ENCODE measurements around the gene ADAMTSL2. TPM values are rescaled to one million over a fixed set of nuclear protein-coding genes. Genes with fewer than 3 reads are reported as not detected.

Gene ADAMTSL2
- polyA plus RNA-seq, 1 of the 3 experiments (the other 2 are of a cell fraction): 0.21 TPM

- POLR2A ChIA-PET: interaction anchor here (1.7 to 3.0 kb wide), 3 partner anchors 10 to 66 kb away, joined by 6 to 47 read pairs (median 6); partner anchors contain the start of gene DBH
- Histone ChIP-seq H3K79me2 (ENCODE audit: insufficient read depth) (no peaks in the 10 kb centered on the region), H3K4me3 (ENCODE audit: low read depth in 2 of 2, low read length in 1 of 2) (no peak overlapping the region), H3K9me2 (no peaks in the 10 kb centered on the region), H4K20me1 (ENCODE audit: insufficient read depth) (no peaks in the 10 kb centered on the region), H3K4me2 (no peak overlapping the region), H3K9ac (no peak overlapping the region), H3K27ac (ENCODE audit: low read depth in 2 of 2, low read length in 1 of 2) (peak overlapping the region in 1 of 2 experiments; percentile 100; a peak in 2 of 4 replicates), H3K4me1 (ENCODE audit: control insufficient read depth in 1 of 2, insufficient read depth in 2 of 2, low read depth in 1 of 2, low read length in 1 of 2) (peaks cover 0 to 78% of the 10 kb centered on the region in 2 experiments; a peak in 3 of 4 replicates), H3F3A (replicated peaks; ENCODE audit: insufficient read depth) (no peaks in the 10 kb centered on the region), H3K27me3 (ENCODE audit: insufficient read depth) (peaks cover 2% of the 10 kb centered on the region; the same call in 1 of the 2 replicates), H3K9me3 (no peaks in the 10 kb centered on the region), H3K36me3 (replicated peaks in 1 of 2; ENCODE audit: control insufficient read depth in 1 of 2, insufficient read depth in 2 of 2, low read length in 1 of 2) (no peaks in the 10 kb centered on the region), H2AFZ (ENCODE audit: low read depth) (no peak overlapping the region)
- WGBS (ENCODE audit: low lambda C conversion rate): 59% methylated on average over 6 of the region's 6 CpGs
- TF ChIP-seq TCF12 (IDR thresholded peaks at IDR 0.05) (no peak), TAF1 (IDR thresholded peaks at IDR 0.05; ENCODE audit: borderline replicate concordance, low read depth, low read length) (no peak), GATA2 (CRISPR knock-in tag; IDR thresholded peaks at IDR 0.05) (no peak), POLR2AphosphoS5 (IDR thresholded peaks at IDR 0.05; ENCODE audit: low read depth, low read length) (no peak), NFIC (IDR thresholded peaks at IDR 0.05; ENCODE audit: borderline replicate concordance) (no peak), RXRA (IDR thresholded peaks at IDR 0.05; ENCODE audit: borderline replicate concordance, low read depth) (no peak)
- TF ChIP-seq, protein P1, sequence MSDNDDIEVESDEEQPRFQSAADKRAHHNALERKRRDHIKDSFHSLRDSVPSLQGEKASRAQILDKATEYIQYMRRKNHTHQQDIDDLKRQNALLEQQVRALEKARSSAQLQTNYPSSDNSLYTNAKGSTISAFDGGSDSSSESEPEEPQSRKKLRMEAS (IDR thresholded peaks at IDR 0.05; ENCODE audit: low read depth): no peak
- DNase-seq: no peak
- CTCF ChIA-PET: interaction anchor here (2.2 to 7.1 kb wide), 2 partner anchors 48 to 55 kb away, joined by 8 to 51 read pairs; partner anchors contain the start of genes ADAMTSL2 and DBH
Observed at GRCh38 chr9:133580419-133580738, 45.9 kb downstream of the ADAMTSL2 start.

- no peak overlapping the region for H3K4me2 ChIP-seq
- WGBS (ENCODE audit: low lambda C conversion rate): 57% methylated on average over 4 of the region's 4 CpGs
- H3K27ac ChIP-seq (ENCODE audit: low read depth in 2 of 2, low read length in 1 of 2): peak overlapping the region in 1 of 2 experiments; percentile 100; a peak in 2 of 4 replicates
- H3K9me2 ChIP-seq: no peaks in the 10 kb centered on the region
- CTCF ChIA-PET: interaction anchor here (0.6 to 7.1 kb wide), 10 partner anchors 8 to 95 kb away, joined by 3 to 51 read pairs (median 6); partner anchors contain the start of genes ADAMTSL2 and DBH
- DNase-seq: no peak
- TF ChIP-seq RCOR1 (IDR thresholded peaks at IDR 0.05; ENCODE audit: low read length): no peak
- H3F3A ChIP-seq (replicated peaks; ENCODE audit: insufficient read depth): no peaks in the 10 kb centered on the region
- H4K20me1 ChIP-seq (ENCODE audit: insufficient read depth): no peaks in the 10 kb centered on the region
- H3K36me3 ChIP-seq (replicated peaks in 1 of 2; ENCODE audit: control insufficient read depth in 1 of 2, insufficient read depth in 2 of 2, low read length in 1 of 2): no peaks in the 10 kb centered on the region
- H3K4me3 ChIP-seq (ENCODE audit: low read depth in 2 of 2, low read length in 1 of 2): no peak overlapping the region
- no peaks in the 10 kb centered on the region for H3K9me3 ChIP-seq
- no peak overlapping the region for H2AFZ ChIP-seq (ENCODE audit: low read depth)
- H3K79me2 ChIP-seq (ENCODE audit: insufficient read depth): no peaks in the 10 kb centered on the region
- POLR2A ChIA-PET: interaction anchor here (0.7 to 3.0 kb wide), 12 partner anchors 8 to 100 kb away, joined by 3 to 47 read pairs (median 4); partner anchors contain the start of genes ADAMTSL2 and DBH
- peaks cover 9% of the 10 kb centered on the region; the same call in 1 of the 2 replicates for H3K27me3 ChIP-seq (ENCODE audit: insufficient read depth)
- no peak overlapping the region for H3K9ac ChIP-seq
- H3K4me1 ChIP-seq (ENCODE audit: control insufficient read depth in 1 of 2, insufficient read depth in 2 of 2, low read depth in 1 of 2, low read length in 1 of 2): peaks cover 0 to 80% of the 10 kb centered on the region in 2 experiments; a peak in 3 of 4 replicates
Observed at GRCh38 chr9:133581011-133581410, 46.5 kb downstream of the ADAMTSL2 start.

- H3K4me3 ChIP-seq (ENCODE audit: low read depth in 2 of 2, low read length in 1 of 2): no peak overlapping the region
- no peak overlapping the region for H2AFZ ChIP-seq (ENCODE audit: low read depth)
- H3K79me2 ChIP-seq (ENCODE audit: insufficient read depth): no peaks in the 10 kb centered on the region
- CTCF ChIA-PET: interaction anchor here (0.8 to 7.1 kb wide), 9 partner anchors 9 to 60 kb away, joined by 3 to 51 read pairs (median 6); partner anchors contain the start of genes ADAMTSL2 and DBH
- no peak overlapping the region for H3K9ac ChIP-seq
- H3K36me3 ChIP-seq (replicated peaks in 1 of 2; ENCODE audit: control insufficient read depth in 1 of 2, insufficient read depth in 2 of 2, low read length in 1 of 2): no peaks in the 10 kb centered on the region
- POLR2A ChIA-PET: interaction anchor here (0.7 to 3.0 kb wide), 16 partner anchors 8 to 99 kb away, joined by 3 to 47 read pairs (median 4); partner anchors contain the start of genes ADAMTSL2 and DBH
- peak; percentile 89 for DNase-seq
- peaks cover 0 to 87% of the 10 kb centered on the region in 2 experiments; a peak in 3 of 4 replicates for H3K4me1 ChIP-seq (ENCODE audit: control insufficient read depth in 1 of 2, insufficient read depth in 2 of 2, low read depth in 1 of 2, low read length in 1 of 2)
- 61% methylated on average over 15 of the region's 19 CpGs for WGBS (ENCODE audit: low lambda C conversion rate)
- peak overlapping the region in 1 of 2 experiments; percentile 100; a peak in 2 of 4 replicates for H3K27ac ChIP-seq (ENCODE audit: low read depth in 2 of 2, low read length in 1 of 2)
- no peaks in the 10 kb centered on the region for H3F3A ChIP-seq (replicated peaks; ENCODE audit: insufficient read depth)
- H3K27me3 ChIP-seq (ENCODE audit: insufficient read depth): peaks cover 16% of the 10 kb centered on the region
- no peaks in the 10 kb centered on the region for H3K9me3 ChIP-seq
- H4K20me1 ChIP-seq (ENCODE audit: insufficient read depth): no peaks in the 10 kb centered on the region
- no peaks in the 10 kb centered on the region for H3K9me2 ChIP-seq
- H3K4me2 ChIP-seq: no peak overlapping the region
- peak; percentile 99 for TF ChIP-seq FOXJ3 (CRISPR knock-in tag; IDR thresholded peaks at IDR 0.05)
- TF ChIP-seq, protein P2, sequence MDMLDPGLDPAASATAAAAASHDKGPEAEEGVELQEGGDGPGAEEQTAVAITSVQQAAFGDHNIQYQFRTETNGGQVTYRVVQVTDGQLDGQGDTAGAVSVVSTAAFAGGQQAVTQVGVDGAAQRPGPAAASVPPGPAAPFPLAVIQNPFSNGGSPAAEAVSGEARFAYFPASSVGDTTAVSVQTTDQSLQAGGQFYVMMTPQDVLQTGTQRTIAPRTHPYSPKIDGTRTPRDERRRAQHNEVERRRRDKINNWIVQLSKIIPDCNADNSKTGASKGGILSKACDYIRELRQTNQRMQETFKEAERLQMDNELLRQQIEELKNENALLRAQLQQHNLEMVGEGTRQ (IDR thresholded peaks at IDR 0.05; ENCODE audit: borderline replicate concordance, low read depth, low read length): no peak
- no peak for TF ChIP-seq PBX3 (IDR thresholded peaks at IDR 0.05)
- TF ChIP-seq CHD2 (IDR thresholded peaks at IDR 0.05; ENCODE audit: low read length, partially characterized antibody): peak; percentile 41
- TF ChIP-seq RAD21 (IDR thresholded peaks at IDR 0.05; ENCODE audit: low read length): peak; percentile 20
- TF ChIP-seq, protein P3, sequence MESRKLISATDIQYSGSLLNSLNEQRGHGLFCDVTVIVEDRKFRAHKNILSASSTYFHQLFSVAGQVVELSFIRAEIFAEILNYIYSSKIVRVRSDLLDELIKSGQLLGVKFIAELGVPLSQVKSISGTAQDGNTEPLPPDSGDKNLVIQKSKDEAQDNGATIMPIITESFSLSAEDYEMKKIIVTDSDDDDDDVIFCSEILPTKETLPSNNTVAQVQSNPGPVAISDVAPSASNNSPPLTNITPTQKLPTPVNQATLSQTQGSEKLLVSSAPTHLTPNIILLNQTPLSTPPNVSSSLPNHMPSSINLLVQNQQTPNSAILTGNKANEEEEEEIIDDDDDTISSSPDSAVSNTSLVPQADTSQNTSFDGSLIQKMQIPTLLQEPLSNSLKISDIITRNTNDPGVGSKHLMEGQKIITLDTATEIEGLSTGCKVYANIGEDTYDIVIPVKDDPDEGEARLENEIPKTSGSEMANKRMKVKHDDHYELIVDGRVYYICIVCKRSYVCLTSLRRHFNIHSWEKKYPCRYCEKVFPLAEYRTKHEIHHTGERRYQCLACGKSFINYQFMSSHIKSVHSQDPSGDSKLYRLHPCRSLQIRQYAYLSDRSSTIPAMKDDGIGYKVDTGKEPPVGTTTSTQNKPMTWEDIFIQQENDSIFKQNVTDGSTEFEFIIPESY (IDR thresholded peaks at IDR 0.05; ENCODE audit: borderline replicate concordance, low read depth): no peak
- TF ChIP-seq, protein P1 (IDR thresholded peaks at IDR 0.05; ENCODE audit: low read depth): no peak
- peak; percentile 67 for TF ChIP-seq GATA2 (CRISPR knock-in tag; IDR thresholded peaks at IDR 0.05)
Observed at GRCh38 chr9:133581513-133582343, 47.2 kb downstream of the ADAMTSL2 start.

Measured in SK-N-SH (cell line).